Measurements from ENCODE around the gene ADAD2. TPM values are rescaled to one million over a fixed set of nuclear protein-coding genes. Genes with fewer than 3 reads are reported as not detected.

ADAD2 gene
- total and polyA plus RNA-seq, 2 of the 4 experiments (the other 2 are of a cell fraction) = not detected

- no TSS peak for BruUV-seq (replicated peaks)
- Histone ChIP-seq H3K4ac (ENCODE audit: low read depth, low read length) (no peak overlapping the region), H4K8ac (ENCODE audit: low read depth in 2 of 2, low read length in 2 of 2) (no peak overlapping the region), H3K27me3 (ENCODE audit: control insufficient read depth, insufficient read depth, low read length) (peaks cover 34% of the 10 kb centered on the region), H3K4me2 (ENCODE audit: low read depth, low read length) (no peak overlapping the region), H2BK120ac (ENCODE audit: low read depth, low read length) (no peak overlapping the region), H2AK9ac (replicated peaks; ENCODE audit: low read depth, low read length, poor library complexity) (no peak overlapping the region), H2BK20ac (ENCODE audit: low read depth, low read length) (no peak overlapping the region), H3K9ac (ENCODE audit: low read depth, low read length) (no peak overlapping the region), H4K20me1 (ENCODE audit: insufficient read depth, low read length) (no peaks in the 10 kb centered on the region), H3K4me1 (ENCODE audit: control insufficient read depth, insufficient read depth, low read length) (no peaks in the 10 kb centered on the region), H3K9me1 (ENCODE audit: insufficient read depth, low read length) (no peaks in the 10 kb centered on the region), H3K56ac (ENCODE audit: extremely low read depth, insufficient read depth, low read length) (no peak overlapping the region), H3K18ac (ENCODE audit: low read depth, low read length) (no peak overlapping the region), H4K5ac (ENCODE audit: low read depth, low read length) (no peak overlapping the region), H2AK5ac (ENCODE audit: low read depth, low read length) (no peak overlapping the region), H3K4me3 (ENCODE audit: insufficient read depth, low read depth, low read length) (no peak overlapping the region), H4K91ac (ENCODE audit: insufficient read depth, low read depth, low read length) (no peak overlapping the region), H3K14ac (replicated peaks; ENCODE audit: low read depth, low read length) (no peak overlapping the region), H2BK15ac (ENCODE audit: low read depth, low read length) (no peak overlapping the region), H2BK5ac (ENCODE audit: low read depth, low read length, poor library complexity, severe bottlenecking) (no peak overlapping the region), H3K9me3 (ENCODE audit: control insufficient read depth, insufficient read depth, low read length) (peaks cover 2% of the 10 kb centered on the region; the same call in 1 of the 2 replicates), H3K79me1 (ENCODE audit: low read depth in 1 of 2, low read length in 2 of 2) (no peaks in the 10 kb centered on the region), H3K23ac (ENCODE audit: low read depth, low read length) (no peak overlapping the region), H3K36me3 (ENCODE audit: control insufficient read depth, insufficient read depth, low read length) (no peaks in the 10 kb centered on the region), H2AFZ (replicated peaks; ENCODE audit: low read length, poor library complexity) (no peak overlapping the region), H3K27ac (ENCODE audit: insufficient read depth, low read length) (no peak overlapping the region)
- in situ Hi-C loops (cut with MboI; ENCODE audit: low sequenced_read_pairs) (no loop called here), dilution Hi-C loops (cut with HindIII; ENCODE audit: low sequenced_read_pairs, unreplicated experiment) (no loop called here), intact Hi-C loops (cut with micrococcal nuclease) (no loop called here)
- no peak for TF ChIP-seq USF2 (IDR thresholded peaks at IDR 0.05; ENCODE audit: low read depth, low read length)
- TF ChIP-seq RAD21 (IDR thresholded peaks at IDR 0.05; ENCODE audit: low read length) = no peak
- TF ChIP-seq NFE2L2 (IDR thresholded peaks at IDR 0.05; ENCODE audit: low read depth, low read length) = no peak
- TF ChIP-seq RFX5 (IDR thresholded peaks at IDR 0.05; ENCODE audit: low read depth, low read length) = no peak
- no peak for TF ChIP-seq FOS (IDR thresholded peaks at IDR 0.05; ENCODE audit: low read depth, low read length)
- TF ChIP-seq MXI1 (IDR thresholded peaks at IDR 0.05; ENCODE audit: borderline replicate concordance, low read depth, low read length) = no peak
- TF ChIP-seq CTCF (conservative IDR thresholded peaks at IDR 0.05; ENCODE audit: low read depth, low read length) = no peak
- no peak for TF ChIP-seq MAFK (IDR thresholded peaks at IDR 0.05; ENCODE audit: low read depth, low read length)
- TF ChIP-seq POLR2A (IDR thresholded peaks at IDR 0.05; ENCODE audit: low read depth, low read length) = no peak
- TF ChIP-seq CEBPB (IDR thresholded peaks at IDR 0.05; ENCODE audit: low read depth, low read length) = no peak
- no peak for TF ChIP-seq SMC3 (IDR thresholded peaks at IDR 0.05; ENCODE audit: low read depth, low read length)
- TF ChIP-seq MAZ (IDR thresholded peaks at IDR 0.05; ENCODE audit: borderline replicate concordance, low read depth, low read length) = no peak
- no peak for DNase-seq
- CTCF ChIA-PET = no interaction called here
- no peak for ATAC-seq (ENCODE audit: low read depth)
- 90% methylated on average over 4 of the region's 4 CpGs; no CpG with 5 or more reads in 1 of the 2 experiments for WGBS, 2 experiments (ENCODE audit: extremely low coverage in 2 of 2, insufficient read length in 1 of 2)
- POLR2A ChIA-PET (ENCODE audit: unreplicated experiment) = no interaction called here
Observed at GRCh38 chr16:84155226-84155625, 35.7 kb upstream of the ADAD2 start.

Measured in IMR-90 (cell line).